IMR-90 (cell line): ENCODE results near the gene CHDH. TPM values are rescaled to one million over a fixed set of nuclear protein-coding genes. Genes with fewer than 3 reads are reported as not detected.

Experiments
- ATAC-seq: fragments of 200-7000 bp; cut with Tn5 transposase; 2 replicates; pipeline ENCODE4 v1.9.1; 2020; ENCODE audit warnings: low read depth, mild to moderate bottlenecking, moderate library complexity
- BruUV-seq: library from RNA; stranded (reverse); fragments of 400-500 nt; replicated peaks from 2 replicates; lab custom pipeline; 2021; lab: Mats Ljungman, UMichigan
- CTCF ChIA-PET: fragments of 300-600 bp; formaldehyde crosslinking; extraction: SDS; loops from one replicate; lab custom pipeline; 2021; ENCODE audit warnings: antibody characterized with exemption; lab: Yijun Ruan, JAX
- POLR2A ChIA-PET: fragments of 300-600 bp; sonication (Branson Sonifier 250); formaldehyde crosslinking; loops from one replicate; lab custom pipeline; 2022; ENCODE audit warnings: antibody characterized with exemption; ENCODE audit not compliant: unreplicated experiment; lab: Charles Lee
- DNase-seq: peaks from one replicate; pipeline ENCODE4 v3.0.0; 2013
- H2AFZ ChIP-seq: replicated peaks from 2 replicates; pipeline ENCODE3; 2013; ENCODE audit warnings: low read length, mild to moderate bottlenecking; ENCODE audit not compliant: poor library complexity
- H2AK5ac ChIP-seq: 2 replicates; pipeline ENCODE4 v1.6.1; 2013; ENCODE audit warnings: low read depth, low read length, inconsistent platforms
- H2AK9ac ChIP-seq: replicated peaks from 2 replicates; pipeline ENCODE3; 2013; ENCODE audit warnings: mild to moderate bottlenecking, low read depth, low read length, moderate library complexity; ENCODE audit not compliant: poor library complexity
- H2BK120ac ChIP-seq: 2 replicates; pipeline ENCODE4 v1.6.1; 2013; ENCODE audit warnings: low read depth, low read length, inconsistent platforms
- H2BK15ac ChIP-seq: 3 replicates; pipeline ENCODE4 v1.6.1; 2013; ENCODE audit warnings: low read depth, low read length, inconsistent platforms
- H2BK20ac ChIP-seq: 2 replicates; pipeline ENCODE4 v1.6.1; 2013; ENCODE audit warnings: low read depth, mild to moderate bottlenecking, inconsistent platforms, low read length, moderate library complexity
- H2BK5ac ChIP-seq: 2 replicates; pipeline ENCODE4 v1.6.1; 2013; ENCODE audit warnings: mild to moderate bottlenecking, low read depth, low read length, inconsistent platforms; ENCODE audit not compliant: poor library complexity, severe bottlenecking
- H3K14ac ChIP-seq: replicated peaks from 2 replicates; pipeline ENCODE4 v1.6.1; 2013; ENCODE audit warnings: low read depth, low read length, inconsistent platforms
- H3K18ac ChIP-seq: 2 replicates; pipeline ENCODE4 v1.6.1; 2013; ENCODE audit warnings: low read depth, low read length, control low read depth
- H3K23ac ChIP-seq: 2 replicates; pipeline ENCODE4 v1.6.1; 2013; ENCODE audit warnings: low read depth, low read length, inconsistent platforms
- H3K27ac ChIP-seq: 2 replicates; pipeline ENCODE4 v1.5.1; 2013; ENCODE audit warnings: mild to moderate bottlenecking, control low read depth, low read length; ENCODE audit not compliant: insufficient read depth
- H3K27me3 ChIP-seq: 2 replicates; pipeline ENCODE4 v1.6.1; 2013; ENCODE audit warnings: low read length; ENCODE audit not compliant: control insufficient read depth, insufficient read depth
- H3K36me3 ChIP-seq: 2 replicates; pipeline ENCODE4 v1.6.1; 2013; ENCODE audit warnings: low read length, mixed read lengths; ENCODE audit not compliant: control insufficient read depth, insufficient read depth
- H3K4ac ChIP-seq: 2 replicates; pipeline ENCODE4 v1.6.1; 2013; ENCODE audit warnings: low read depth, low read length, inconsistent platforms
- H3K4me1 ChIP-seq: 2 replicates; pipeline ENCODE4 v1.6.1; 2013; ENCODE audit warnings: low read length, mixed read lengths; ENCODE audit not compliant: control insufficient read depth, insufficient read depth
- H3K4me2 ChIP-seq: 2 replicates; pipeline ENCODE4 v1.6.1; 2013; ENCODE audit warnings: low read depth, mild to moderate bottlenecking, control low read depth, low read length, moderate library complexity
- H3K4me3 ChIP-seq: 2 replicates; pipeline ENCODE4 v1.5.1; 2013; ENCODE audit warnings: low read depth, mild to moderate bottlenecking, control low read depth, low read length, moderate library complexity; ENCODE audit not compliant: insufficient read depth
- H3K56ac ChIP-seq: 2 replicates; pipeline ENCODE4 v1.6.1; 2013; ENCODE audit warnings: low read length, inconsistent platforms; ENCODE audit not compliant: insufficient read depth; ENCODE audit errors: extremely low read depth
- H3K79me1 ChIP-seq, 2 experiments: 2 replicates each; pipeline ENCODE4 v1.6.1; 2013; ENCODE audit warnings: low read length in 2 of 2, inconsistent platforms in 1 of 2, low read depth in 1 of 2
- H3K9ac ChIP-seq: 2 replicates; pipeline ENCODE4 v1.6.1; 2013; ENCODE audit warnings: low read depth, low read length, control low read depth
- H3K9me1 ChIP-seq: 2 replicates; pipeline ENCODE4 v1.6.1; 2013; ENCODE audit warnings: low read length, inconsistent platforms; ENCODE audit not compliant: insufficient read depth
- H3K9me3 ChIP-seq: 2 replicates; pipeline ENCODE4 v1.6.1; 2013; ENCODE audit warnings: low read length; ENCODE audit not compliant: control insufficient read depth, insufficient read depth
- H4K20me1 ChIP-seq: 2 replicates; pipeline ENCODE4 v1.6.1; 2013; ENCODE audit warnings: low read length, inconsistent platforms; ENCODE audit not compliant: insufficient read depth
- H4K5ac ChIP-seq: 2 replicates; pipeline ENCODE4 v1.6.1; 2013; ENCODE audit warnings: mild to moderate bottlenecking, low read depth, low read length, control low read depth
- H4K8ac ChIP-seq, 2 experiments: 2 replicates each; pipeline ENCODE4 v1.6.1; 2013; ENCODE audit warnings: low read depth in 2 of 2, low read length in 2 of 2, control low read depth in 1 of 2, inconsistent platforms in 1 of 2
- H4K91ac ChIP-seq: 2 replicates; pipeline ENCODE4 v1.6.1; 2013; ENCODE audit warnings: low read depth, low read length, inconsistent platforms; ENCODE audit not compliant: insufficient read depth
- FOS ChIP-seq: fragments of 150-350 bp; IDR thresholded peaks from 2 replicates; pipeline ENCODE4 v1.6.1; 2016; ENCODE audit warnings: low read depth, low read length
- MAFK ChIP-seq: IDR thresholded peaks from 2 replicates; pipeline ENCODE4 v1.6.1; 2012; ENCODE audit warnings: low read depth, low read length, improper control_type of control experiment
- SMC3 ChIP-seq: fragments of 150-350 bp; IDR thresholded peaks from 2 replicates; pipeline ENCODE4 v1.6.1; 2016; ENCODE audit warnings: low read depth, mild to moderate bottlenecking, antibody characterized with exemption, low read length, moderate library complexity
- WGBS, 2 experiments: methylation state at CpG; one replicate each; pipeline versions ENCODE4 v1.1.5 to v1.1.7; 2013; ENCODE audit warnings: missing lambda C conversion rate in 2 of 2; ENCODE audit not compliant: insufficient read length in 1 of 2; ENCODE audit errors: extremely low coverage in 2 of 2; 5-methylcytosine and 5-hydroxymethylcytosine counted together
- dilution Hi-C: fragments of 300-500 bp; cut with HindIII; formaldehyde crosslinking; loops from one replicate; pipeline ENCODE4 v1.14.3; 2018; ENCODE audit warnings: low sequenced_read_pairs; ENCODE audit not compliant: unreplicated experiment
- in situ Hi-C: fragments of 300-500 bp; cut with MboI; formaldehyde crosslinking; loops from 3 replicates; pipeline ENCODE4 v1.14.3; 2019; ENCODE audit warnings: low sequenced_read_pairs, inconsistent platforms, mixed read lengths
- intact Hi-C: fragments of 100-400 bp; cut with micrococcal nuclease; formaldehyde crosslinking; loops from 2 replicates; pipeline ENCODE4 v1.10.0; 2022
- polyA plus RNA-seq, 3 experiments: library from polyadenylated mRNA; depleted of rRNA; stranded (reverse); fragments of >200 nt; gene quantifications; 2 replicates each; pipeline ENCODE4 v1.2.3, GENCODE V29; 2012; ENCODE audit warnings: low replicate concordance in 1 of 3
- total RNA-seq: library from RNA; depleted of rRNA; stranded (reverse); fragments of >200 nt; gene quantifications from 2 replicates; pipeline ENCODE4 v1.2.3, GENCODE V29; 2012
- TF ChIP-seq, protein P1 (sequence below): fragments of 150-350 bp; IDR thresholded peaks from 2 replicates; pipeline ENCODE4 v1.6.1; 2017; ENCODE audit warnings: mild to moderate bottlenecking, antibody characterized with exemption, low read length, low read depth
- TF ChIP-seq, protein P2 (sequence below): conservative IDR thresholded peaks from 2 replicates; pipeline ENCODE4 v1.5.1; 2012; ENCODE audit warnings: mild to moderate bottlenecking, low read depth, low read length, improper control_type of control experiment

The CHDH gene
- total and polyA plus RNA-seq, 2 of the 4 experiments (the other 2 are of a cell fraction) = under 0.01 to 0.19 TPM

DNA sequence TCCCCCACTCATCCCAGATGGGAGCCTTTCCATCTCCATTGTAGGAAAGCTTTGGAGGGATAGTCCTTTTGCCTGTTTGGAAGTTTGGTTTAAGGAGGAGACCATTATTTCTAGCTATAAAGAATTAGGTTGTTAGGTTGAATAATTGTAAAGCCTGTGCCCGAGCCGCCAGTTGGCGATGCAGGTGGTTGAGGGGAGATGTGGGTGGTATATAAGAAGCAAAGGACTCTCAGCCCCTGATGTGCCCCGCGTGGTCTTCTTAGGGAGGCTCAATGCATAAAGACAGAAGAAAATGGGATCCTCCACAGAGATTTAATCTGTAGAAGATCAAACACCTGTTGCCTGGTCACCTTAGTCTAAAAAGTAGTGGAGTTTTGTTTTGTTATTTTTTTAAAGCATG, 55.7 kb downstream of the CHDH start:
- no peaks in the 10 kb centered on the region for H3K36me3 ChIP-seq
- DNase-seq = no peak
- no peak overlapping the region for H2AFZ ChIP-seq
- no peak overlapping the region for H3K56ac ChIP-seq
- no peak for ATAC-seq
- H3K9me3 ChIP-seq = no peaks in the 10 kb centered on the region
- H4K20me1 ChIP-seq = no peaks in the 10 kb centered on the region
- H4K91ac ChIP-seq = no peak overlapping the region
- ChIA-PET CTCF (interaction anchor here (1.6 kb wide), 1 partner anchor 10 kb away, joined by 4 read pairs; no protein-coding TSS in a partner anchor), POLR2A (no interaction called here)
- H3K27me3 ChIP-seq = peaks cover 17% of the 10 kb centered on the region
- no peak overlapping the region for H3K14ac ChIP-seq
- no peaks in the 10 kb centered on the region for H3K9me1 ChIP-seq
- no peak overlapping the region for H3K4me3 ChIP-seq
- no peak overlapping the region for H3K4me2 ChIP-seq
- no peak overlapping the region for H2BK15ac ChIP-seq
- H3K9ac ChIP-seq = no peak overlapping the region
- H2AK5ac ChIP-seq = no peak overlapping the region
- no peak overlapping the region for H2BK120ac ChIP-seq
- dilution Hi-C loops (no loop called here), in situ Hi-C loops (no loop called here), intact Hi-C loops (no loop called here)
- no peak overlapping the region for H3K27ac ChIP-seq
- no peak overlapping the region for H3K18ac ChIP-seq
- H2AK9ac ChIP-seq = no peak overlapping the region
- no peaks in the 10 kb centered on the region for H3K4me1 ChIP-seq
- H4K8ac ChIP-seq = no peak overlapping the region
- no TSS peak for BruUV-seq
- no peak overlapping the region for H3K23ac ChIP-seq
- H3K79me1 ChIP-seq = no peaks in the 10 kb centered on the region
- no peak overlapping the region for H4K5ac ChIP-seq
- TF ChIP-seq MAFK (no peak), SMC3 (no peak), FOS (no peak)
- TF ChIP-seq, protein P1, sequence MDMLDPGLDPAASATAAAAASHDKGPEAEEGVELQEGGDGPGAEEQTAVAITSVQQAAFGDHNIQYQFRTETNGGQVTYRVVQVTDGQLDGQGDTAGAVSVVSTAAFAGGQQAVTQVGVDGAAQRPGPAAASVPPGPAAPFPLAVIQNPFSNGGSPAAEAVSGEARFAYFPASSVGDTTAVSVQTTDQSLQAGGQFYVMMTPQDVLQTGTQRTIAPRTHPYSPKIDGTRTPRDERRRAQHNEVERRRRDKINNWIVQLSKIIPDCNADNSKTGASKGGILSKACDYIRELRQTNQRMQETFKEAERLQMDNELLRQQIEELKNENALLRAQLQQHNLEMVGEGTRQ = no peak
- TF ChIP-seq, protein P2, sequence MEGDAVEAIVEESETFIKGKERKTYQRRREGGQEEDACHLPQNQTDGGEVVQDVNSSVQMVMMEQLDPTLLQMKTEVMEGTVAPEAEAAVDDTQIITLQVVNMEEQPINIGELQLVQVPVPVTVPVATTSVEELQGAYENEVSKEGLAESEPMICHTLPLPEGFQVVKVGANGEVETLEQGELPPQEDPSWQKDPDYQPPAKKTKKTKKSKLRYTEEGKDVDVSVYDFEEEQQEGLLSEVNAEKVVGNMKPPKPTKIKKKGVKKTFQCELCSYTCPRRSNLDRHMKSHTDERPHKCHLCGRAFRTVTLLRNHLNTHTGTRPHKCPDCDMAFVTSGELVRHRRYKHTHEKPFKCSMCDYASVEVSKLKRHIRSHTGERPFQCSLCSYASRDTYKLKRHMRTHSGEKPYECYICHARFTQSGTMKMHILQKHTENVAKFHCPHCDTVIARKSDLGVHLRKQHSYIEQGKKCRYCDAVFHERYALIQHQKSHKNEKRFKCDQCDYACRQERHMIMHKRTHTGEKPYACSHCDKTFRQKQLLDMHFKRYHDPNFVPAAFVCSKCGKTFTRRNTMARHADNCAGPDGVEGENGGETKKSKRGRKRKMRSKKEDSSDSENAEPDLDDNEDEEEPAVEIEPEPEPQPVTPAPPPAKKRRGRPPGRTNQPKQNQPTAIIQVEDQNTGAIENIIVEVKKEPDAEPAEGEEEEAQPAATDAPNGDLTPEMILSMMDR = no peak
- H2BK5ac ChIP-seq = no peak overlapping the region
- WGBS, 2 experiments = no CpG with 5 or more reads among the region's 5 CpGs
- no peak overlapping the region for H3K4ac ChIP-seq
- H2BK20ac ChIP-seq = no peak overlapping the region
